Measurements from ENCODE around the gene HEYL.

DNA sequence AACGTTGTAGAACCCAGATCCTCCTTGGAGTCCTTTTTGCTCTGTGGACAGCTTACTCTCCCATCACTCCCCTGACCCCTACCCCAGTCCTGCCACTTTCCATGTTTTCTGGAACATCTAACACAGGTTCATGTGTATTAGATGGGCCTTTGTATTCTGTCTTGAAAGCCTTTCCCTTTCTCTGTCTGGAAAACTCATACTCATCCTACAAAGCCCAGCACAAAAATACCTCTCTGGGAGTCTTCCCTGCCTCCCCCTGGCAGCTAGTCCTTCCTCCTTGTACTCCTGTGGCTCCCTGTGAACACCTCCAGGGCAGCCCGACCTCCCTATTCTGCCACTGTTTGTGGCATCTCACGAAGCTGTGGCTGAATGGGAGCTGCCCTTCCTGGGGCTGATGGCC, 7.8 kb upstream of the HEYL start:
- TF ChIP-seq POLR2A (IDR thresholded peaks at IDR 0.05; ENCODE audit: low read length) (no peak), GATA1 (IDR thresholded peaks at IDR 0.05; ENCODE audit: low read depth, low read length) (no peak)

Data from erythroblast (primary cell).